Mononuclear cell (primary cell): ENCODE results near the gene CEP95. TPM values are rescaled to one million over a fixed set of nuclear protein-coding genes. Genes with fewer than 3 reads are reported as not detected.

ENCODE experiments used
- H3K27me3 ChIP-seq: 2 replicates; pipeline ENCODE4 v1.6.0; 2011; ENCODE audit warnings: low read length, control low read depth; ENCODE audit not compliant: insufficient read depth
- H3K4me1 ChIP-seq: 2 replicates; pipeline ENCODE4 v1.5.1; 2011; ENCODE audit warnings: mild to moderate bottlenecking, low read length, control low read depth; ENCODE audit not compliant: insufficient read depth
- H3K4me3 ChIP-seq: 2 replicates; pipeline ENCODE4 v1.5.1; 2011; ENCODE audit warnings: mild to moderate bottlenecking, low read length, moderate library complexity
- H3K9me3 ChIP-seq: 2 replicates; pipeline ENCODE4 v1.5.1; 2011; ENCODE audit warnings: low read depth, mild to moderate bottlenecking, control low read depth, low read length
- total RNA-seq: library from RNA; depleted of rRNA; stranded (reverse); fragments of >200 nt; gene quantifications from one replicate; pipeline ENCODE4 v1.2.3, GENCODE V29; 2012

Gene CEP95
- total RNA-seq, 1 donor, result 194 TPM

DNA sequence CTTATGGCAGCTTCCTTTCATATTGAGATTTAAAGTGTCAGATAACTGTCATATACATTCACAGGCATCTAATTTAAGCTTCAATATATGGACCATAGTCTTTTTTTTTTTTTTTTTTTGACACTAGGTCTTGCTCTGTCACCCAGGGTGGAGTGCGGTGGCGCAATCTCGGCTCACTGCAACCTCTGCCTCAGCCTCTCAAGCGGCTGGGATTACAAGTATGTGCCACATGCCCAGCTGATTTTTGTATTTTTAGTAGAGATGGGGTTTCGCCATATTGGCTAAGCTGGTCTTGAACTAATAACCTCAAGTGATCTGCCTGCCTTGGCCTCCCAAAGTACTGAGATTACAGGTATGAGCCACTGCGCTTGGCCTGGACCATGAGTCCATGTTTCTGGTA, 13.6 kb downstream of the CEP95 start:
- Histone ChIP-seq H3K4me1 (no peaks in the 10 kb centered on the region), H3K4me3 (no peak overlapping the region), H3K9me3 (no peaks in the 10 kb centered on the region), H3K27me3 (no peaks in the 10 kb centered on the region)

DNA sequence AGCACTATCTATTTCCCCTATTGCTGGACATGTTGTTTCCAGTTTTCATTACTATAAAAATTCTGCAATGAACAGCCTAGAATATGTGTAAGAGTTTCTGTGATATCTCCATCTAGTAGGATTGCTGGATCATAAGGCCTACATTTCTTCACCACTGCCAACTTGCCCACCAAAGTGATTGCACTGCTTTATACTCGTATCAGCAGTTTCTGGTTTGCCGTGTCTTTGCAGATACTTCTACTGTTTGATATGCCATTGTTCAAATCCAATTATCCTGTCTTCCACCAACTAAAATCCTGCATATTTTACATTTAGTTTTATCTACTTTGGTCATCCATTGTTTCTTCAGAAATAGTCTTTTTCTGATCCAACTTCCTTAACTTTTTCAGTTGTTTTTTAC, 21.1 kb downstream of the CEP95 start:
- Histone ChIP-seq H3K4me3 (no peak overlapping the region), H3K4me1 (no peaks in the 10 kb centered on the region), H3K27me3 (no peaks in the 10 kb centered on the region), H3K9me3 (no peaks in the 10 kb centered on the region)

DNA sequence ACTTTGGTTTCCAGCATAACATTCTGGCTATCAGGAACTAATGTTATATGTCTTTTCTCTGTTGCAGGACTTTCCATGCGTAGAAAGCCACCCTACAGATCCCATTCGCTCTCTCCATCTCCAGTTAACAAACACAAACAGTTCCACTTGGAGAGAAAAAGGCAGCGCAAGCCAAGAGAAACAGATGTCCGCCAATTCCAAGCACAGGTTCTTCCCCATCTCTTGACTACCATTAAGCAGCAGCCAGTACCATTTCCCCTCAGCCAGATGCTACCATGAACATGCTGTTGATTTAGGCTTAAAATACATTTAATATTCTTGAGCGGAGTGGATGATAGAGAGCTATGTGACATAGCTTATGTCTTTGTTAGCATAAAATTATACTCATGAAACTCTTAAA, 22.4 kb downstream of the CEP95 start:
- Histone ChIP-seq H3K4me1 (no peaks in the 10 kb centered on the region), H3K9me3 (no peaks in the 10 kb centered on the region), H3K27me3 (no peaks in the 10 kb centered on the region), H3K4me3 (no peak overlapping the region)

DNA sequence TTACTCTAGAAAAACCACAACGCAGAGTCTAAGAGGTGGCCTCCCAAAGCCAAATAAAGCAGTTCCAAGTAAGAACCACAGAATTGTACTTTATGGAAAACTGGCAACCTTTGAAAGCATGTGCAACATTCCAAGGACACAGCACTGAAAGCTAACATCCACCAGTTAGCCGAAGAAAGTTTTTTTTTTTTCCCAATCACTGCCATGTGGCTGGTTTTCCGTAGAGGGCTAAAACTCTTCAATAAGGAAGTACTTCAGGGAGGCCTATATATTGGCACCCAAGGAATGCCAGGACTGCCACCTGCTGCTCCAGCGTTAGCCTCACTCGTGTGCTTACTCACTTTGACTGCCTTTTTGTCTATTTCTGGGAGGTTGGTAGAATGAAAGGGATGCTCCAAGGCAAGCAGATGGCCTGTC, 25.2 kb downstream of the CEP95 start:
- Histone ChIP-seq H3K4me1 (no peaks in the 10 kb centered on the region), H3K9me3 (no peaks in the 10 kb centered on the region), H3K27me3 (no peaks in the 10 kb centered on the region), H3K4me3 (no peak overlapping the region)

DNA sequence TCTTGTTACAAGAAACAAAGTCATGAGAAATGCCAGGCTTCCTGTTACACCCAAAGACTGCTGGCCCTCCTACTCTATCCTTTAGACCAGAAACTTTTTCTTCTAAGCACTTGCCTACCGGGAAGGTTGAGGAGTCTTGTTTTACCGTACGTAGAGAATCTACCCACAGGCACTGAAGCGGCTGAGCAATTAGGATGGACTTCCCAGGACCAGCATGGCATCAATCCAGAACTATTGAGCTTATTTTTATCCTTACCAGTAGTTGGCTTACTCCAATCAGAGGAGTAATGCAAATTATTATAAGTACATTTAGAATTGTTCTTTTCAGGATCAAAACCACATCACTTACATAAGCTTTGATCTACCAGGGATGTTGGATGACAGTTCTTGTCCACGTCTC, 25.6 kb downstream of the CEP95 start:
- Histone ChIP-seq H3K9me3 (no peaks in the 10 kb centered on the region), H3K27me3 (no peaks in the 10 kb centered on the region), H3K4me3 (no peak overlapping the region), H3K4me1 (no peaks in the 10 kb centered on the region)

DNA sequence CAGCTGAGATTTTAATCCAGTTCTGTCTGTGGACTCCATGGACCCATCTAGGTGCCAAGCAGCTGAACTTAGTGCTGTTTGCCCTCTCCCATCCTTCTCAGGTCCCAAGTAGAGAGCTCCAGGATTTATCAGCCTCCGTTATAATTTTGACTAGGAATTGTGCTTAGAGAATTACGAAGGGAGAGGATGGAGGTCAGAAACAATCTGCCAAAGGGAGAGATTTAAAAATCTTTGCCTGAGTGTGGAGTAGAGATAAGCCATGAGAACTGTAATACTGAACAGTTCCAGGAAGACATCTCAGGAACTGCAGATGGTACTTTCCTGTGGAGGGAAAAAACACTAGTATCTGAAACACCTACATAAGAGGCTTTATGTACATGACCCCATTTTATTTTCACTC, 27.0 kb downstream of the CEP95 start:
- H3K9me3 ChIP-seq, result no peaks in the 10 kb centered on the region
- H3K4me3 ChIP-seq, result no peak overlapping the region
- no peaks in the 10 kb centered on the region for H3K4me1 ChIP-seq
- no peaks in the 10 kb centered on the region for H3K27me3 ChIP-seq

DNA sequence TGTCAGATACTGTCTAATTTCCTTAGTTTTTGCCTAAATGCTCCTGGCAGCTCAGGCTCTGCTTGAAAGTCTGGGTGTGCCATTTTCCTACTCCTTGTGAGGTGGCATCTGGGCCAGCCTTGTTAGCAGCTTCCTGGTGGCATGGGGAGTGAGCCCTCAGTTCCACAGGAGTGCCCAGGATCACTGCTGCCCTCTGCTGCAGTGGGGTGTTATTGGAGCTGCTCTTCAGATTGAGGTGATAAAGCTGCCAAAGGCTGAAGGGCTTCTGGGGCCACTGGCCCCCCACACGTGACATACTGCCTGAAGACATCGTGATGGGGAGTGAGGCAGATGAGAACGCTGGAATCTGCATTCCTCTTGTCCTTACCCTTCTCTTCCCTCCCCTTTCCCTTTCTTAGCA, 27.4 kb downstream of the CEP95 start:
- no peak overlapping the region for H3K4me3 ChIP-seq
- no peaks in the 10 kb centered on the region for H3K4me1 ChIP-seq
- H3K9me3 ChIP-seq, result no peaks in the 10 kb centered on the region
- H3K27me3 ChIP-seq, result no peaks in the 10 kb centered on the region

DNA sequence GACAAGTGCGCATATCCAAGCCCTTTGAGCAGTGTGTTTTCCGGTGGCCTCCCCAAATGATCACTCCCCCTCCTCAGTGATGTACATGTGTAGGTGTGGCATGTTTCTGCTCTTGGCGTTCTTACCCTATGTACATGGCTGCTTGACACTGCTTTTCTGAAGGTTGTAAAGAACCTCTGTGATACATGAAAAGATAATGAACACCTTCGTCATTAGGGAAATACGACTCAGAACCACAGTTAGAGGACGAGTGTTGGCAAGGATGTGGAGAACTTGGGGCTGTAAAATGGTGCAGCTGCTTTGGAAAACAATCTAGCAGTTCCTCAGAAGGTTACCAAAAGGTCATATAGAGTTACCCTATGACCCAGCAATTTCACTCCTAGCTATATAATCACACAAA, 28.6 kb downstream of the CEP95 start:
- no peaks in the 10 kb centered on the region for H3K4me1 ChIP-seq
- H3K27me3 ChIP-seq, result no peaks in the 10 kb centered on the region
- no peaks in the 10 kb centered on the region for H3K9me3 ChIP-seq
- H3K4me3 ChIP-seq, result no peak overlapping the region

DNA sequence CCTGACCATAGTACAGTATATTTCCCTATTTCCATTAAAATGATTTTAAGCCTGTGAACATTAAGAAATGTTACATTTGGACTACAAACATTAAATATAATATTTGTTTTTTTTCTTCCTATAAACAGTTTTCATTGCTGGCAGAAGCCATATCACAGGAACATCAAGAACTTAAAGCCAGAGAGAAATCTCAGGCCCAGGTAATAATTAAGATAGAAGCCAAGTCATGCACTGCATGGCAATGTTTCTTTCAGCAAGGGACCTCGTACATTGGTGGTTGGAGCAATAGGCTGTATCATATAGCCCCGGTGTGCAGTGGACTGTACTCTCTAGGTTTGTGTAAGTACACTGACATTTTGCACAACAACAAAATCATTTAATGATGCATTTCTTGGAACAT, 30.1 kb downstream of the CEP95 start:
- no peak overlapping the region for H3K4me3 ChIP-seq
- H3K9me3 ChIP-seq, result no peaks in the 10 kb centered on the region
- no peaks in the 10 kb centered on the region for H3K4me1 ChIP-seq
- no peaks in the 10 kb centered on the region for H3K27me3 ChIP-seq

DNA sequence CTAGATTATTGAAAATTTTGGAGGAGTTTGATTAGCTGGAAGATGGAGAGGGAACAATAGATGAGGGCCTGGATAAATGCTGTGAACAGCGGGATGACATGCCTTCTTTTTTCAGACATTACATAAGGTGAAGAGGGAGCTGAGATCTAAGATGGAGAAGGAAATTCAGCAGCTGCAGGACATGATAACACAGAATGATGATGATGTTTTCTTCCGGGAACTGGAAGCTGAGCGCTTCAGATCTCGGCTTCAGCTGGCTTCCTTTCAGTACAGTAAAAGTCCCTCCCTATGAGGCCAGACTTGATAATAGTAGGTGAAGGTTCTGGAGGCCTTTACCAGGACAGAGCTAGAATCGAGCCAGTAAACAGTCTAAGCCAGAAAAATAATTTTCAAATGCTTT, 30.7 kb downstream of the CEP95 start:
- no peaks in the 10 kb centered on the region for H3K4me1 ChIP-seq
- H3K27me3 ChIP-seq, result no peaks in the 10 kb centered on the region
- no peaks in the 10 kb centered on the region for H3K9me3 ChIP-seq
- no peak overlapping the region for H3K4me3 ChIP-seq

DNA sequence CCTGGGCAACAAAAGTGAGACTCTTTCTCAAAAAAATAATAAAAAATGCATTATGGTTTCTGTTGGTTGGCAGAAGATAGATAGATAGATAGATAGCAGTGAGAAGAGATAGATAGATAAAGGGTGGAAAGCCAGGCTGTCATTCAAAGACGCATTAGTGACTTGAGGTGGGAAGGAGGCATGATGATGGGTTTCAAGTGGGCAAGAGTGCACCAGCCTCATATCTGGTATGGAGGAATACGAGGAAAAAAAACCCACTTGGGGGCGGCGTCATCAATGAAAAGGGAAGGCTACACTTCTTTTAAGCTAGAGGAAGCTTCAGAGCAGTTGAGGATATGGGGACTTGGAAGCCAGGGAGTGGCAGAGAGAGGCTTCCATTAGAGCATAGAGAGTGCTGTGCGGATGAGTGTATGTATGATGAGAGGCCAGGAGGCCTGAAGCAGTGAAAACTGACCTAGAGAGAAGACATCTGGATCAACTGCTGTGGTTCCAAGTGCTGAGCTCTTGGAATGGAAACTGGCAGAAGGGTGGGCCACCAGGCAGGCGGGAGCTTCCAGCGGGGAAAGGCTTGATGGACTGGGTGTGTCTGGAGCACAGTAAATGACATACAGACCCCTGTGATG, 31.8 kb downstream of the CEP95 start:
- H3K27me3 ChIP-seq, result no peaks in the 10 kb centered on the region
- H3K4me1 ChIP-seq, result no peaks in the 10 kb centered on the region
- H3K9me3 ChIP-seq, result no peaks in the 10 kb centered on the region
- no peak overlapping the region for H3K4me3 ChIP-seq

DNA sequence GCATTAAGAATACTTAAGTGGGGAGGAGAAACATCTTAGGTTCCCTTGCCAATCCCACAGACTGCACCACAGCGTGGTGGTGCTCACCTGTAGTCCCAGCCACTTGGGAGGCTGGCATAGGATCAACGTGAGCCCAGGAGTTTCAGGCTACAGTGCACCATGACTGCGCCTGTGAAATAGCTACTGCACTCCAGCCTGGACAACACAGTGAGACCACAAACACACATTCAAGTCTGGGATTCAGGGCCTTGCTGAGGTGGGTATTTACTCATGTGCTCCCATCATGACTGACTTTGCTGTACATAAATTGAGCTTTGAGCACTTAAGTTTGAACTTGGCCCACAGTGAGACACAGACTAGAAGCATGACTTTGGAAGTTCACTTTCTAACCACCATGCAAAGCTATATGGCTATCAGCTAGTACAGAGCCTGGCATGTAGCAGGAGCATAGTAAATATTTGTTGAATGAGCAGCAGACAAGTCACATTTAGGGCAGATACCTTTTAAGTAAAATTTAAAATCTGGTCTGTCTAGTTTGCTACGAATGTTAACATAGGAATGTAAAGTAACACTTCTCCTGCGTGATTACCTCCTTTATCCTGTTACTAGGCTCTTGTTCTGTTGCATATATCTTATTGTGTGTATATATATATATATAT, 33.5 kb downstream of the CEP95 start:
- Histone ChIP-seq H3K27me3 (no peaks in the 10 kb centered on the region), H3K9me3 (no peaks in the 10 kb centered on the region), H3K4me3 (no peak overlapping the region), H3K4me1 (no peaks in the 10 kb centered on the region)

DNA sequence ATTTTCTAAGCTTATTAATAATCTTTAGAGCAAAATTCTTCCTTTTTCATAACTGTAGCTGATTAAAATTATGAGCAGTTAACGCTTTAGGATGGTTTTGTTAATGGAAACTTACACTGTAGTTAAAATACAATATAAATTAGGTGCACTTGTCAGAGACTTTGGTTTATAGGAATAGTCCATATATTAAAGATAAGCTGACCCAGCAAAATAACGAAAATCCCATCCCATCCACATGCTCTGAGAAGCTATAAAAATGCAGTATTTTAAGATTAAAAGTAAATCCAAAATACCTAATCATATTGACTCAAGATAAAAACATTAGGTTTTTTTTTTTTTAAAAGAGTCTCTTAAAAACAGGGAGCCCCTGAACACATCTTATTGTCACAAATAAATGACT, 38.0 kb downstream of the CEP95 start:
- Histone ChIP-seq H3K27me3 (no peaks in the 10 kb centered on the region), H3K4me1 (no peaks in the 10 kb centered on the region), H3K9me3 (no peaks in the 10 kb centered on the region), H3K4me3 (no peak overlapping the region)

DNA sequence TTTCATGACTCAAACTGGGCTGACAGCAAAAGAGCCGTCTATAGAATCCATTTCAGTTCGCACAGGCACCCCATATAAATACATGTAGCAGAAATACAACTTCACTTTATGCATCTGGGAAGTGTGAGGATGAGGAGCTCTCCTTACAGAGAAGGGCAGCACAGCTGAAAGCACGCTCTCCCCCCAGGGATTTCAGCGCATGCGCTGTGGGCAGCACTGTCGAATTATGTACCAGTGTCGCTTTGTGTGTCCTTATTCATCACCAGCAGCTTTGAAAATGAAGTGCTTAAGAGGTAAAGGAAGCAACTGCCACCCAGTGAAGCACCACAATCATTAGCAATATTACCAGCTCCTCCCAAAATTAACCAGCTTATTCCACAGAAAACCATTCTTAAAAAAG, 39.9 kb downstream of the CEP95 start:
- Histone ChIP-seq H3K9me3 (no peaks in the 10 kb centered on the region), H3K4me3 (no peak overlapping the region), H3K27me3 (no peaks in the 10 kb centered on the region), H3K4me1 (no peaks in the 10 kb centered on the region)

DNA sequence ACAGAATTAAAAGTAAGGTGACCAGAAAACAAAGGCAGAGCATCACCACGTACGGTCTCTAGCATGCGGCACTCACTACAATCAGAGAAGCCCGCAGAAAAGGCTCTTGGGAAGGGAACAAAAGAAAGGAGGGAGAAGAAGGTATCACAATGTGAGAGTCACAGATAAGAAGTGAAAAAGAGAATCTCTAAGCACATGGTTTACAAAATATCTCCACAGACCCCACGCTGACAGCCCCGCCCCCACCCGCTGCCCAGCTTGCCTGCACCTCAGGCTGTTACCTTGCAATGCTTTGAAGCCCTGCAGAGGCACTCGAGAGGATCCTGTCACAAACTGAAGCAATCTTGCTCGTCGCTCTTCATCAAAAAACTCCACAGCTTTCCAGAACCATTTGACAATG, 40.5 kb downstream of the CEP95 start:
- Histone ChIP-seq H3K4me1 (no peaks in the 10 kb centered on the region), H3K4me3 (no peak overlapping the region), H3K27me3 (no peaks in the 10 kb centered on the region), H3K9me3 (no peaks in the 10 kb centered on the region)

DNA sequence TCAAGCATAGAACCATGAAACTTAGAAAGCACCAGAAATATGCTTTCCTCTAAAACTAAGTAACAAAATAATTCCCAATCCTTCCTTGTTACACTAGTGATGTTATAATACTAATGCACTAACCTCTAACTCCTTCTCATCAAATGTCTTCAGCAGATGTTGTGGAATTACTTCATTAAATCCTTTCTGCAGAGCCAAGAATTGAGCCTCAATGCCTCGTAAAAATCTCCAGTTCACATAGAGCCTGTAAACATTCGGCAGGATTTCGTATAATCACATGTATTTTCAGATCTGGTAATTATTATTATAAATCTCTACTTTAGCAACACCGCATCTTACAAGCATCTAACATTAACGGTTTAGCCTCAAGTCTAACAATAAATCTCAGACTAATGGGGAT, 44.7 kb downstream of the CEP95 start:
- no peak overlapping the region for H3K4me3 ChIP-seq
- H3K4me1 ChIP-seq, result no peaks in the 10 kb centered on the region
- no peaks in the 10 kb centered on the region for H3K27me3 ChIP-seq
- no peaks in the 10 kb centered on the region for H3K9me3 ChIP-seq
